Measurements from ENCODE around the gene GLDN.

The GLDN gene

DNA sequence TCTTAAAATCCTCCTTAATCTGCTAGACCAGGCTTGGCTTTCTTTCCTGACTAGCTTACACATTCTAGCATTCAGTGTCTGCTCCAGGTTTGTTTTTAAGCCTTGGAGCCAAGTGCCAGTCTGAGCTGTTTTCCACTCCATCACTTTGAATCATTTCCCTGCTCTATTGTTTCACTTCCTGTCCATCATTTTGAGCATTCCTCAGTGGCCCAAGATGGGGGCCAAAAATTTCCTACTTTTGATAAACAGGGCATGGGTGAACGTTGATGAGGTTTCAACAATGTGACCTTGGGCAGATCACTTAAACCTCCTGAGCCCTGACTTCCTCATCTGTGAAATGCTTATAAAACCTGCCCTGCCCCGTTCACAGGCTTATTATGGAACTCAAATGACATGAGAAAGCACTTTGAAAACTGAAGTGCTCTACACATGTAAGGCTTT lies 7.4 kb upstream of the GLDN start:
- no peak overlapping the region for H3K4me3 Mint-ChIP-seq
- no peaks in the 10 kb centered on the region for H3K36me3 Mint-ChIP-seq (ENCODE audit: low read depth)
- H3K27ac Mint-ChIP-seq, result no peak overlapping the region
- no peaks in the 10 kb centered on the region for H3K9me3 Mint-ChIP-seq
- peaks cover 10% of the 10 kb centered on the region for H3K27me3 Mint-ChIP-seq (ENCODE audit: low read depth)
- peaks cover 2% of the 10 kb centered on the region for H3K4me1 Mint-ChIP-seq (ENCODE audit: low read depth)

DNA sequence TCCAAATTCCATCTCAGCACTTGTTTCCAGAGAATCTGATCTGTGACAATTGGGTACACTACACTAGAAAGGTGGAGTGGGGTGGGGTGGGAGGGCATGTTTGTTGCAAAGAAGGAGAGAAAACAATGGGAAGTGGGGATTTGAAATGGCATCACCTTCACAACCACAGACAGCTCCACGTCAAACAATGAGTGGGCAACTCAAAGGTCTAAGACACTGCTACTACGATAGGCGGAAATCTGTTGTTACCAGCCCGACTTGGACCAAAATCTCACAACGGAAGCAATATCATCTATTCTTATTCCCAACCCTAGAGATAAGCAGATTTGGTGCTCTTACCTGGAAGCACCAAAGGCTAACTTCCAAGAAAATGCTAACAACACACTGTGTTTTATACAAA lies 6.4 kb upstream of the GLDN start:
- no peaks in the 10 kb centered on the region for H3K36me3 Mint-ChIP-seq (ENCODE audit: low read depth)
- H3K27ac Mint-ChIP-seq, result no peak overlapping the region
- peaks cover 11% of the 10 kb centered on the region for H3K27me3 Mint-ChIP-seq (ENCODE audit: low read depth)
- peaks cover 2% of the 10 kb centered on the region for H3K4me1 Mint-ChIP-seq (ENCODE audit: low read depth)
- H3K9me3 Mint-ChIP-seq, result no peaks in the 10 kb centered on the region
- no peak overlapping the region for H3K4me3 Mint-ChIP-seq

DNA sequence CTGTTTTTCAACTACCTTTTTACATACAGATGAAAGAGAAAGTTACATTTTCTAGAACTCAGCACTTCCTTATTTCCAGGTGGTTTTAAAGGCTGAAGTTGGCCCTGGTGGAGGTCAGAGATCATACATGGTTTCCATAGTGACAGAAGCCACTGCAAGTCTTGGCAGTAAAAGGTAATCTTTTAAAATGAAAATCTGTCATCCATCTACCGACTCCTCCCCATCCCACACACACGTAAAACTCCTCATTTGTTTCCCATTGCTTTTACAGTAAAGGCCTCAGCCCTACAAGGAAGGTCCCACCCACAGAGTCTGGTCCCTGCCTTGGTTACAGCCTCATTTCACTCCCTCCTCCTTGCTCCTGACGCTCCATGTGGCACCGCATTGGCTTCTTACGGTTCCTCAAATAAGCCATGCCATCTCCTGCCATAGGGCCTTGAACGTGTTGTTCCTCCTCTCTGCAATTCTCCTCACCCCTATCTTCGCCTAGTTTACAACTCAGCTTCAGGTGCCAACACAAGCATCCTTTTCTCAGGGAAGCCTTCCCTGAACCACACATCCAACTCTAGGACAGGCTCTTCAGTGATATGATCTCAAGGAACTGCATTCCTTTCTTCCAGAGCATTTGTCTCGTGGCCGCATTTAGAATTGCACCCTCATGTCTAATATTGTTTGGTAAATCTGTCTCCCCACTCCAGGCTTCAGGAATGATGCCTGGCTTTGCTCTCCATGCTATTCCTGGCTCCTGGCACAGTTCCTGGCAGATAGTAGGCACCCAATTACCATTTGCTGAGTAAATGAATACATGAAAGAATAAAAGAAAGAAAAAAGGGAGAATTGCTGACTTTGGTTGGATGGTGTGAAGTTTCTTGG lies 5.7 kb upstream of the GLDN start:
- no peak overlapping the region for H3K4me3 Mint-ChIP-seq
- H3K36me3 Mint-ChIP-seq (ENCODE audit: low read depth), result no peaks in the 10 kb centered on the region

DNA sequence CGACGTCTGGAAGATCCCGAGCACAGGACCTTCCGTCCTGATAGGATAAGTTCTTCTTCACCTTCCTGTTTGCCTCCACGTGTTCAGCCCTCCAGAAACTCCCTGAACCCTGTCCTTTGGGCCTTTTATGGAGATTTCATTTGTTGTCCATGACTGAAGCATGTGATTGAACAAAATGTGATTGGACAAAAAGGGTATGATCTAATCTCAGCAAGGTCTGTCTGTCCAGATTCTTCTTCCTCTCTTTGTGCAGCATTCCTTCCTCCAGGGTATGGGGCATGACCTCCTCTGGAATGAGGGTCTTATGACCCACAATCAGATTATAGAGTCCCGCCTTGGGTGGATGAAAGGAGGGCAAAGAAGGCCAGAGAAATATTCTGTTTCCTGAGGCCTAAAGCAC lies 3.0 kb upstream of the GLDN start, which contains the start of gene CYP19A1:
TSS of gene CYP19A1 (minus strand) at position 101 of the 400 bp plus-strand sequence. CDS start 95,684 bp downstream, outside the sequence.
- Mint-ChIP-seq H3K4me3 (no peak within 1 kb of the TSS), H3K4me1 (ENCODE audit: low read depth) (peaks cover 2% of the 10 kb centered on the region), H3K9me3 (no peaks in the 10 kb centered on the region), H3K27ac (no peak within 1 kb of the TSS), H3K27me3 (ENCODE audit: low read depth) (peaks cover 29% of the 10 kb centered on the region), H3K36me3 (ENCODE audit: low read depth) (no peaks in the 10 kb centered on the region)

More for the DNA sequence above, 5.7 kb upstream of the GLDN start:
- Mint-ChIP-seq H3K9me3 (no peaks in the 10 kb centered on the region), H3K4me1 (ENCODE audit: low read depth) (peaks cover 2% of the 10 kb centered on the region), H3K27ac (no peak overlapping the region), H3K27me3 (ENCODE audit: low read depth) (peaks cover 15% of the 10 kb centered on the region)

DNA sequence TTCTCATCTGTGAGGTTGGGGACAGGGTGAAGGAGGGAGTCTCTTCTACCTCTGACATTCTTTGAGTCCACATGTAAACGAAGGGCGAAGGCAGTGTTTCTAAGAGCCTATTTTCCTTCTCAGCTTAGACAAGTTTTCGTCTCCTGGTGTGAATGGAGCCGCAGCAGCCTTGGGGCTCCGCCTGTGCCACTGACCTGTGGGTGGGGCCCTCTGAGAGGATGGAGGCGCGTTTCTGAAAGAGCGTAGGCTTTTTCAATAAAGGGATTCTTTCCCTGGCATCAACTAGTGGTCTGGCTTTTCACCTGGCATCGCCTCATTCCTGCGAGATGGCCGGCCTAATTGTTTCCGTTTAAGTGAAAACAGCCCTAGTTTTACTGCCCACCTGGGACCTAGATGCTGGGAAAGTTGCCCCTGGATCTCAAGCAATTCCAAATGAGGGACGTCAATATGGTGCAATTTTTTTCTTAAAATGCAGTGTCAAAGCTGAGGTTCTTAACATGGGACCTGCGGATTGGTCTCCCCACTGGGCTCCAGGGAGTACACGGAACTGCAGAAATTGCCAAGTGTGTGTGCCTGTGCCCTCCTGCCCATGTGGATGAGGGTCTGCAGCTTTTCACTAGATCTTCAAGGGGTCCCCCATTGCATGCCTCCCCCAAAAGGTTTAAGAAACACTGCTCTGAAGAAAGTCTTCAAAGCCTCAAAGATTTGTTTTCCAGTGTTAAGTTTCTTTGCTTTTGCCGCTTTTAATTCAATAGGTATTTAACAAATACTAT lies 958 bp downstream of the GLDN start:
- H3K36me3 Mint-ChIP-seq (ENCODE audit: low read depth), result no peaks in the 10 kb centered on the region
- H3K4me3 Mint-ChIP-seq, result no peak overlapping the region
- H3K27me3 Mint-ChIP-seq (ENCODE audit: low read depth), result peaks cover 53% of the 10 kb centered on the region
- no peaks in the 10 kb centered on the region for H3K4me1 Mint-ChIP-seq (ENCODE audit: low read depth)
- H3K9me3 Mint-ChIP-seq, result no peaks in the 10 kb centered on the region
- H3K27ac Mint-ChIP-seq, result no peak overlapping the region

DNA sequence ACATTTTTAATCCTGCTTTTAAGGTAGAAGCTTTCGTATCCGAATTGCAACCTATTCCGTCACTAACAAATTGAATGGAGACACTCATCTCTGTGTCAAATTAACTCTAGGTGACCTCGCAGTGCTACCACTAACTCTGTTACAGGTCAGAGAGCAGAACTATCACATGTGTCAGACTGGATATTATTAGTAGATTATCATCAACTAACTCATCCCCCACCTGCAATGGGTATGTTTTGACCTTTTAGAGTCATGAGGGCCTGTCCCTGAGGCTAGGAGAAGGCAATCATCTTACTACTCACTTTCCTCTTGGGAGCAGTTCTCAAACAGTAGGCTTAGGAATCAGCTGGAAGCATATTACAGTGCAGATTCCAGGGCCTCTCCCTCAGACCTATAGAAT lies 2.0 kb downstream of the GLDN start:
- Mint-ChIP-seq H3K9me3 (no peaks in the 10 kb centered on the region), H3K27ac (no peak overlapping the region), H3K4me3 (no peak overlapping the region), H3K4me1 (ENCODE audit: low read depth) (no peaks in the 10 kb centered on the region), H3K36me3 (ENCODE audit: low read depth) (no peaks in the 10 kb centered on the region), H3K27me3 (ENCODE audit: low read depth) (peaks cover 53% of the 10 kb centered on the region)

DNA sequence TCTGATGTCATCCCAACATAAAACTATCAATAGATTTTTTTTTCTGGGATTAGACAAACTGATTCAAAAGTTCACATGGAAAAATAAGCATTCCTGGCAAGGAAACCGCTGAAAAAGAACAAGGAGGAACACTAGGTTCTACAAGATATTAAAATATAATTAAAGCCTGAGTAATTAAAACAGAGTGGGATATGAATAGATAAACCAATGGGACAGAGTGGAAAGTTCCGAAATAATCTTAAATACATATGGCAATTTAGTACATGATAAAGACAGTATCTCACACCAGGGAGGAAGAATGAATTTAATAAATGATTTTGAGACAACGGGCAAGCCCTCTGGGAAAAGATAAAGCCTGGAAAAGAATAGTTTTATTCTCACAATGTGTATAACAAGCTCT lies 4.7 kb downstream of the GLDN start:
- H3K27me3 Mint-ChIP-seq (ENCODE audit: low read depth), result peaks cover 48% of the 10 kb centered on the region
- no peak overlapping the region for H3K4me3 Mint-ChIP-seq
- no peak overlapping the region for H3K27ac Mint-ChIP-seq
- H3K4me1 Mint-ChIP-seq (ENCODE audit: low read depth), result peaks cover 4% of the 10 kb centered on the region
- no peaks in the 10 kb centered on the region for H3K9me3 Mint-ChIP-seq
- H3K36me3 Mint-ChIP-seq (ENCODE audit: low read depth), result no peaks in the 10 kb centered on the region

DNA sequence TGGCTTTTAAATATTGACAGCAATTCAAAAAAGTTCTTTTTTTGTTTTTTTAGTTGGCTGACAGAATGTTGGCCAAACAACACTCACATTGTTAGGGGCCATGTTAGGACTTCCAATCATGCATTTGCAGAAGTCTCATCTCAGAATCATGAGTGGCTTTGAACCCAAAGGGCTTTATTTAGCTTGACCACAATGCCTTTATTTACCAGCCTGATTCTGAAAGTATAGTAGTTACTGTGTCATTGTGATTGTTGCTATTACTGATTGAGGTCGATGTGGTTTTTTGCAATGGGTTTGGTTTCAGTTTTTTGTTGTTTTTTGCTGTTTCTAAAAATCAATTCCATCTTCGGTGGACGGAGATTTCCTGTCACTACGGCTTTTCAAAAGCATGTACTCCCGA lies 7.2 kb downstream of the GLDN start:
- Mint-ChIP-seq H3K36me3 (ENCODE audit: low read depth) (no peaks in the 10 kb centered on the region), H3K9me3 (no peaks in the 10 kb centered on the region), H3K4me1 (ENCODE audit: low read depth) (peaks cover 4% of the 10 kb centered on the region), H3K27me3 (ENCODE audit: low read depth) (peaks cover 41% of the 10 kb centered on the region), H3K4me3 (no peak overlapping the region), H3K27ac (no peak overlapping the region)

DNA sequence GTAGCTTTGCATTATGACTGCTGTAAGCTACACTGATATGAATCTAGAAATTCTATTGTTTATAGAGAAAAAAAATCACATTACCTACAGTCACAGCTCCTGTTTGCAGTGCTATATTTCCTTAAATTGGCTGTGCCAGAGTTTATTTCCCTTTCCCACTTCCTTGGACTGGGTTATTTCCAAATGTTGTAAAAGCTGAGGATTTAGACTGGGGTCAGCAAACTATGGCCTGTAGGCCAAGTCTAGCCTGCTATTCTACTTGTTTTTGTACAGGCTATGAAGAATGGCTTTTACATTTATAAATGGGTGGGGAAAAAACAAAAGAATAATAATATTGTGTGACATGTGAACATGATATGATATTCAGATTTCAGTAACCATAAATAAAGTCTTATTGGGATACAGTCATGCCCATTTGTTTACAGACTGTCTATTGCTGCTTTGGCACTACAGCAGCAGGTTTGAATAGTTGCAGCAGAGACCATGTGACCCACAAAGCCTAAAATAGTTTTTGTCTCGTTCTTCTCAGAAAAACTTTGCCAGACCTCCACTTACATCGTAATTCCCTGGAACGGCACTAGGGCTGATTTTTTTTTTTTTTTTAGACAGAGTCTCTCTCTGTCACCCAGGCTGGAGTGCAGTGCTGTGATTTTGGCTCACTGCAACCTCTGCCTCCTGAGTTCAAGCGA lies 7.8 kb downstream of the GLDN start:
- H3K27ac Mint-ChIP-seq, result no peak overlapping the region
- no peaks in the 10 kb centered on the region for H3K9me3 Mint-ChIP-seq
- peaks cover 4% of the 10 kb centered on the region for H3K4me1 Mint-ChIP-seq (ENCODE audit: low read depth)
- H3K36me3 Mint-ChIP-seq (ENCODE audit: low read depth), result no peaks in the 10 kb centered on the region
- peaks cover 37% of the 10 kb centered on the region for H3K27me3 Mint-ChIP-seq (ENCODE audit: low read depth)
- H3K4me3 Mint-ChIP-seq, result no peak overlapping the region

DNA sequence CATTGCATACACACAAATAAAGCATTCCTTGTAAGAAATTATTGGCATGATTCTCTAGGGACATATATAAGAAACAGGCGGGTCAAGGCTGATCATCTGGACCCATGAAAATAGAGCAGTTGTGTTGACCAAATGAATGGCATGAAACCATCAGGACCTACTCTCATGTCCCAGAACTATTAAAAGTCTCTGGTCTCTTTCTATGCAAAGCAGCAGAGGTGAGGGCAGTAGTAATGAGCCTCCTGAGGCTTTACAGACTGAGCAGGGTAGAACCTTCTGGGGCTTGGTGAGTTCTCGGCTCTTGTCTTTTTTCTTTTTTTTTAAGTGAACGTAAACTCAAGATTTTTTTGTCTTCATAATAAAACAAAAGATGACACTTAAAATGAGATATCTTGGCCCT lies 9.3 kb downstream of the GLDN start:
- no peak overlapping the region for H3K27ac Mint-ChIP-seq
- H3K36me3 Mint-ChIP-seq (ENCODE audit: low read depth), result no peaks in the 10 kb centered on the region
- peaks cover 28% of the 10 kb centered on the region for H3K27me3 Mint-ChIP-seq (ENCODE audit: low read depth)
- no peak overlapping the region for H3K4me3 Mint-ChIP-seq
- H3K4me1 Mint-ChIP-seq (ENCODE audit: low read depth), result peaks cover 4% of the 10 kb centered on the region
- no peaks in the 10 kb centered on the region for H3K9me3 Mint-ChIP-seq

DNA sequence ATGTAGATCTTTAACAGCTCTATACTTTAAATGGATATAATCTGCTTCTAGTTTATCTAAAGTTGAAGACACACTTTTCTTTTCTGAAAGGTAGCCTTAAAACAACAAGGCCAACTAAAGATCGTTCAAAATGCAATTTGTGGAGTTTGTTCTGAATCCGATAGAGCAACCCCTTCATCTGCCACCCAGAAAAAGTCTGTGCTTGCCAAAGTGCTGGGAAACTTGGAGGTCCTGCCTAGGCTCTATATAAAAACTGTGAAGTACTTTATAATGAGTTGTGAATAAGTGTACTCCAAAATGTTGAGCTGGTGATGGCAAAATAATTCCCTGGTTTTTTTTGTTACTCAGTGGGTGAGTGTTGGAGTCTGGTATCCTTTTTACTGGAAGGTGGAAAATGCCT lies 12.5 kb downstream of the GLDN start:
- Mint-ChIP-seq H3K4me1 (ENCODE audit: low read depth) (peaks cover 2% of the 10 kb centered on the region), H3K27me3 (ENCODE audit: low read depth) (peaks cover 15% of the 10 kb centered on the region), H3K27ac (no peak overlapping the region), H3K9me3 (no peaks in the 10 kb centered on the region), H3K4me3 (no peak overlapping the region), H3K36me3 (ENCODE audit: low read depth) (no peaks in the 10 kb centered on the region)

DNA sequence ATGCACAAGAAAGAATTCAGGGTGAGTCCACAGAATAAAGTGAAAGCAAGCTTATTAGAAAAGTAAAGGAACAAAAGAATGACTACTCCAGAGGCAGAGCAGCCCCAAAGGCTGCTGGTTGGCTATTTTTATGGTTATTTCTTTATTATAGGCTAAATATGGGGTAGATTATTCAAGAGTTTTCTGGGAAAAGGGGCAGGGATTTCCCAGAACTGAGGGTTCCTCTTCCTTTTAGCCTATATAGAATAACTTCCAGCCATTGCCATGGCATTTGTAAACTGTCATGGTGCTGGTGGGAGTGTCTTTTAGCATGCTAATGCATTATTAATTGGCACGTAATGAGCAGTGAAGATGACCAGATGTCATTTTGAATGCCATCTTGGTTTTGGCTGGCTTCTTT lies 13.6 kb downstream of the GLDN start:
- Mint-ChIP-seq H3K4me1 (ENCODE audit: low read depth) (peaks cover 2% of the 10 kb centered on the region), H3K4me3 (no peak overlapping the region), H3K36me3 (ENCODE audit: low read depth) (no peaks in the 10 kb centered on the region), H3K9me3 (no peaks in the 10 kb centered on the region), H3K27ac (no peak overlapping the region), H3K27me3 (ENCODE audit: low read depth) (peaks cover 15% of the 10 kb centered on the region)

DNA sequence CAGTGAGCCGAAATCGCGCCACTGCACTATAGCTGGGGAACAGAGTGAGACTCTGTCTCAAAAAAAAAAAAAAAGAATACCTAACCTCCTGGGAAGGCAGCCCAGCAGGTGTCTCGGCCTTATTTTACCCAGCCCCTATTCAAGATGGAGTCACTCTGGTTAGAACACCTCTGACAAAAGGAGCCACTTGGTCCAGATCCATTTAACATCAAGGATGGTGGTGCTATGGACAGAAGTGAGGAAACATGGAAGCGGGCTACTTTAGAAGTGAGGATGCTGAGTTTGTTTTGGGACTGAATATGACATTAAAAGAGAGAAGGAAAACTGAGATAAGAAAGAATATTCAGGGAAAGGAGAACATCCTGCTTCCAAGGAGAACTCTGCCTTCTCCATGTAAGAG lies 14.7 kb downstream of the GLDN start:
- Mint-ChIP-seq H3K4me3 (no peak overlapping the region), H3K9me3 (no peaks in the 10 kb centered on the region), H3K27me3 (ENCODE audit: low read depth) (peaks cover 15% of the 10 kb centered on the region), H3K4me1 (ENCODE audit: low read depth) (peaks cover 2% of the 10 kb centered on the region), H3K36me3 (ENCODE audit: low read depth) (no peaks in the 10 kb centered on the region), H3K27ac (no peak overlapping the region)

DNA sequence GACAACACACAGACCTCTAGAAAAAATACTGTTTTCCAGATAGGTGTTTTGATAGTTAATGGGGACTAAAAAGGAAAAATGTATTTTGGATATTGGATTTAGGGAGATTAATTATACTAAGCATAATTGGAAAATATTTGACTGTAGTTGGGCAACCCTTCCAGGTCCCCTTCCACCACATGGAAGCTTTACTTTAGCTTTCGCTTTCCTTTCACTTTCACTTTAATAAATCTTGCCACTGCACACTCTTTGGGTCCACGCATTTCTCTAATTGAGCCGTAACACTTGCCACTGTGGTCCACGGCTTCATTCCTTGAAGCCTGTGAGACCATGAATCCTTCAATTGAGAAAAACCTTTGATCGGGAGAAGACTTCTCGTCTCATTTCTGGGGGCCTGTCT lies 15.5 kb downstream of the GLDN start:
- H3K4me3 Mint-ChIP-seq, result no peak overlapping the region
- H3K4me1 Mint-ChIP-seq (ENCODE audit: low read depth), result peaks cover 2% of the 10 kb centered on the region
- no peak overlapping the region for H3K27ac Mint-ChIP-seq
- no peaks in the 10 kb centered on the region for H3K36me3 Mint-ChIP-seq (ENCODE audit: low read depth)
- peaks cover 15% of the 10 kb centered on the region for H3K27me3 Mint-ChIP-seq (ENCODE audit: low read depth)
- no peaks in the 10 kb centered on the region for H3K9me3 Mint-ChIP-seq
